HCT116 (cell line): Measurements from ENCODE around the gene TBX5. TPM values are rescaled to one million over a fixed set of nuclear protein-coding genes. Genes with fewer than 3 reads are reported as not detected.

Source experiments
- ATAC-seq: fragments of 200-7000 bp; cut with Tn5 transposase; 2 replicates; pipeline ENCODE4 v1.9.1; 2020; ENCODE audit warnings: mild to moderate bottlenecking, moderate library complexity
- BruUV-seq: library from RNA; stranded (reverse); fragments of 400-500 nt; replicated peaks from 2 replicates; lab custom pipeline; 2021; lab: Mats Ljungman, UMichigan
- CTCF ChIA-PET: fragments of 300-600 bp; sonication (Branson Sonifier 250); formaldehyde crosslinking; loops from one replicate; lab custom pipeline; 2021; ENCODE audit warnings: antibody characterized with exemption; lab: Charles Lee
- POLR2A ChIA-PET: fragments of 300-600, 350-600 bp; sonication (Branson Sonifier 250); formaldehyde crosslinking; loops from one replicate; lab custom pipeline; 2021; ENCODE audit warnings: antibody characterized with exemption; lab: Charles Lee
- RAD21 ChIA-PET, 2 experiments: fragments of 300-600 bp; sonication (Branson Sonifier 250); formaldehyde crosslinking; loops; one replicate each; lab custom pipeline; 2023; ENCODE audit warnings: low total read pairs in 2 of 2; ENCODE audit not compliant: uncharacterized antibody in 2 of 2, unreplicated experiment in 2 of 2, low non-redundant PET in 1 of 2; lab: Charles Lee
- DNase-seq: peaks from one replicate; pipeline ENCODE4 v3.0.0-alpha.2; 2010; ENCODE audit warnings: low read depth, low spot score
- H2AFZ ChIP-seq: fragments of 200-600 bp; shearing (Covaris generic), sonication (generic); 2 replicates; pipeline ENCODE4 v1.6.1; 2017; ENCODE audit warnings: low read depth, mixed run types, mixed read lengths, antibody characterized with exemption, low read length; ENCODE audit not compliant: poor library complexity, severe bottlenecking
- H3K27ac ChIP-seq: 2 replicates; pipeline ENCODE4 v1.5.1; 2012; ENCODE audit warnings: low read depth, low read length
- H3K27me3 ChIP-seq: fragments of 200-600 bp; sonication (generic); 2 replicates; pipeline ENCODE4 v1.6.1; 2016; ENCODE audit warnings: mixed run types, low read length, mixed read lengths; ENCODE audit not compliant: insufficient read depth
- H3K36me3 ChIP-seq, 2 experiments: fragments of 200-500 bp in 1 of 2; fragments of 200-600 bp in 1 of 2; sonication (Bioruptor generic) in 1 of 2; sonication (generic) in 1 of 2; 2 replicates each; pipeline versions ENCODE4 v1.5.1 to v1.6.1; 2014 to 2016; ENCODE audit warnings: low read length in 2 of 2, inconsistent platforms in 1 of 2, mixed read lengths in 1 of 2, mixed run types in 1 of 2; ENCODE audit not compliant: insufficient read depth in 2 of 2, control insufficient read depth in 1 of 2
- H3K4me1 ChIP-seq, 2 experiments: fragments of 200-600 bp in 1 of 2; sonication (generic) in 1 of 2; 2 replicates each; pipeline versions ENCODE4 v1.5.1 to v1.6.1; 2012 to 2017; ENCODE audit warnings: low read length in 2 of 2, inconsistent platforms in 1 of 2, mild to moderate bottlenecking in 1 of 2, mixed read lengths in 1 of 2, mixed run types in 1 of 2, moderate library complexity in 1 of 2; ENCODE audit not compliant: insufficient read depth in 2 of 2, control insufficient read depth in 1 of 2
- H3K4me2 ChIP-seq: fragments of 200-600 bp; sonication (generic); 2 replicates; pipeline ENCODE4 v1.6.1; 2017; ENCODE audit warnings: mixed run types, low read length, mixed read lengths
- H3K4me3 ChIP-seq, 2 experiments: fragments of 200-600 bp in 1 of 2; sonication (generic) in 1 of 2; replicated peaks in 1 of 2; 2 replicates each; pipeline ENCODE4 v1.5.1; 2011 to 2016; ENCODE audit warnings: low read length in 2 of 2, control low read depth in 1 of 2, low read depth in 1 of 2, mild to moderate bottlenecking in 1 of 2, mixed read lengths in 1 of 2, mixed run types in 1 of 2
- H3K79me2 ChIP-seq: fragments of 200-600 bp; sonication (generic); 2 replicates; pipeline ENCODE4 v1.6.1; 2017; ENCODE audit warnings: mild to moderate bottlenecking, mixed run types, low read length, moderate library complexity, mixed read lengths; ENCODE audit not compliant: insufficient read depth
- H3K9ac ChIP-seq: fragments of 200-600 bp; sonication (generic); 2 replicates; pipeline ENCODE4 v1.6.1; 2016; ENCODE audit warnings: low read length, mixed read lengths
- H3K9me2 ChIP-seq: fragments of 200-600 bp; sonication (generic), shearing (Covaris generic); 2 replicates; pipeline ENCODE4 v1.6.1; 2017; ENCODE audit warnings: mixed run types, mild to moderate bottlenecking, moderate library complexity; ENCODE audit not compliant: insufficient read depth
- H3K9me3 ChIP-seq, 2 experiments: fragments of 200-500 bp in 1 of 2; fragments of 200-600 bp in 1 of 2; sonication (Bioruptor generic) in 1 of 2; sonication (generic) in 1 of 2; 2 replicates each; pipeline ENCODE4 v1.6.1; 2014 to 2017; ENCODE audit warnings: low read length in 2 of 2, mixed read lengths in 2 of 2, inconsistent platforms in 1 of 2, low read depth in 1 of 2, mild to moderate bottlenecking in 1 of 2, mixed run types in 1 of 2, moderate library complexity in 1 of 2; ENCODE audit not compliant: control insufficient read depth in 1 of 2, insufficient read depth in 1 of 2
- H4K20me1 ChIP-seq: fragments of 200-600 bp; sonication (generic), shearing (Covaris generic); 2 replicates; pipeline ENCODE4 v1.6.1; 2017; ENCODE audit warnings: mixed run types, mild to moderate bottlenecking, moderate library complexity; ENCODE audit not compliant: insufficient read depth
- ATF3 ChIP-seq: IDR thresholded peaks from 2 replicates; pipeline ENCODE4 v1.6.1; 2012
- CBX3 ChIP-seq: IDR thresholded peaks from 2 replicates; pipeline ENCODE4 v1.6.1; 2012; ENCODE audit warnings: low read depth
- CEBPB ChIP-seq: IDR thresholded peaks from 2 replicates; pipeline ENCODE4 v1.6.1; 2012; ENCODE audit warnings: low read depth
- CTCF ChIP-seq, 3 experiments: fragments of 200-600 bp in 1 of 3; sonication (generic) in 1 of 3; IDR thresholded peaks in 2 of 3; conservative IDR thresholded peaks in 1 of 3; 2 replicates each; pipeline ENCODE4 v1.5.1; 2012 to 2017; ENCODE audit warnings: low read depth in 2 of 3, low read length in 2 of 3, antibody characterized with exemption in 1 of 3, borderline replicate concordance in 1 of 3, control low read depth in 1 of 3, mild to moderate bottlenecking in 1 of 3, mixed read lengths in 1 of 3, mixed run types in 1 of 3, moderate library complexity in 1 of 3; ENCODE audit not compliant: insufficient read depth in 1 of 3
- EGR1 ChIP-seq: IDR thresholded peaks from 2 replicates; pipeline ENCODE4 v1.6.1; 2012; ENCODE audit warnings: low read depth
- ELF1 ChIP-seq: IDR thresholded peaks from 2 replicates; pipeline ENCODE4 v1.6.1; 2012; ENCODE audit warnings: low read depth, borderline replicate concordance
- EZH2phosphoT487 ChIP-seq: fragments of 200-600 bp; IDR thresholded peaks from 2 replicates; pipeline ENCODE4 v1.6.1; 2018; ENCODE audit warnings: antibody characterized with exemption, borderline replicate concordance
- MAX ChIP-seq: IDR thresholded peaks from 2 replicates; pipeline ENCODE4 v1.6.1; 2012
- POLR2A ChIP-seq: IDR thresholded peaks from 2 replicates; pipeline ENCODE4 v1.7.0; 2011; ENCODE audit warnings: borderline replicate concordance; ENCODE audit not compliant: insufficient read depth, insufficient read length; ENCODE audit errors: extremely low read depth
- POLR2AphosphoS5 ChIP-seq: IDR thresholded peaks from 2 replicates; pipeline ENCODE4 v1.6.1; 2011; ENCODE audit warnings: mild to moderate bottlenecking, low read depth, low read length, moderate library complexity
- RAD21 ChIP-seq: IDR thresholded peaks from 2 replicates; pipeline ENCODE4 v1.6.1; 2012; ENCODE audit warnings: low read depth, mild to moderate bottlenecking
- SRF ChIP-seq: IDR thresholded peaks from 2 replicates; pipeline ENCODE4 v1.6.1; 2012; ENCODE audit warnings: low read depth
- TCF7L2 ChIP-seq: IDR thresholded peaks from 2 replicates; pipeline ENCODE4 v1.7.0; 2011; ENCODE audit warnings: borderline replicate concordance, inconsistent platforms; ENCODE audit not compliant: insufficient read depth, insufficient read length; ENCODE audit errors: extremely low read depth
- ZBTB33 ChIP-seq: IDR thresholded peaks from 2 replicates; pipeline ENCODE4 v1.6.1; 2011; ENCODE audit warnings: mild to moderate bottlenecking, low read length, moderate library complexity; ENCODE audit not compliant: insufficient replicate concordance; ENCODE audit errors: extremely low read depth
- ZNF274 ChIP-seq: fragments of 200-500 bp; sonication (Bioruptor generic); IDR thresholded peaks from 2 replicates; pipeline ENCODE4 v1.6.1; 2014; ENCODE audit warnings: mild to moderate bottlenecking, low read depth, low read length, inconsistent platforms
- intact Hi-C: fragments of 100-400 bp; cut with micrococcal nuclease; formaldehyde crosslinking; loops from 2 replicates; pipeline ENCODE4 v1.10.0; 2022
- total RNA-seq: library from RNA; stranded (reverse); gene quantifications from one replicate; pipeline ENCODE4 v1.2.1, GENCODE V29; 2021; ENCODE audit not compliant: unreplicated experiment

Gene TBX5
- total RNA-seq, 1 experiment from 2014 or later, result 0.10 TPM

- DNase-seq (no peak), ATAC-seq (no peak)
- no peak overlapping the region for H3K4me3 ChIP-seq
- H3K36me3 ChIP-seq, result no peaks in the 10 kb centered on the region
- intact Hi-C loops, result no loop called here
- no peaks in the 10 kb centered on the region for H3K4me1 ChIP-seq
- BruUV-seq, result no TSS peak
- ChIA-PET RAD21 (no interaction called here), POLR2A (no interaction called here), CTCF (no interaction called here)
- no peaks in the 10 kb centered on the region for H3K9me2 ChIP-seq
- H3K4me2 ChIP-seq, result no peak overlapping the region
- no peak overlapping the region for H2AFZ ChIP-seq
- TF ChIP-seq ZNF274 (no peak), ELF1 (no peak), MAX (no peak), CTCF (IDR thresholded peaks at IDR 0.05 in 2 of 3, conservative IDR thresholded peaks at IDR 0.05 in 1 of 3; ENCODE audit: borderline replicate concordance in 1 of 3, insufficient read depth in 1 of 3, low read depth in 2 of 3, low read length in 2 of 3) (no peak), CEBPB (no peak), EZH2phosphoT487 (no peak), POLR2A (no peak), POLR2AphosphoS5 (no peak), RAD21 (no peak), EGR1 (no peak), ZBTB33 (no peak), SRF (no peak), TCF7L2 (no peak), ATF3 (no peak), CBX3 (no peak)
- H3K9ac ChIP-seq, result no peak overlapping the region
- no peak overlapping the region for H3K27ac ChIP-seq
- H4K20me1 ChIP-seq, result no peaks in the 10 kb centered on the region
- peaks cover 29% of the 10 kb centered on the region for H3K27me3 ChIP-seq
- no peaks in the 10 kb centered on the region for H3K9me3 ChIP-seq
- no peaks in the 10 kb centered on the region for H3K79me2 ChIP-seq
Observed at GRCh38 chr12:114442578-114442977, 36.6 kb upstream of the TBX5 start.
